Measurements from ENCODE around the gene ELFN1.

Gene ELFN1

GRCh38 chr7:1694611-1695511, 24.8 kb downstream of the ELFN1 start:
- no peak overlapping the region for H3K4me3 ChIP-seq (ENCODE audit: low read depth, low read length)
- DNase-seq (ENCODE audit: low read depth), result no peak
- TF ChIP-seq, protein P1, sequence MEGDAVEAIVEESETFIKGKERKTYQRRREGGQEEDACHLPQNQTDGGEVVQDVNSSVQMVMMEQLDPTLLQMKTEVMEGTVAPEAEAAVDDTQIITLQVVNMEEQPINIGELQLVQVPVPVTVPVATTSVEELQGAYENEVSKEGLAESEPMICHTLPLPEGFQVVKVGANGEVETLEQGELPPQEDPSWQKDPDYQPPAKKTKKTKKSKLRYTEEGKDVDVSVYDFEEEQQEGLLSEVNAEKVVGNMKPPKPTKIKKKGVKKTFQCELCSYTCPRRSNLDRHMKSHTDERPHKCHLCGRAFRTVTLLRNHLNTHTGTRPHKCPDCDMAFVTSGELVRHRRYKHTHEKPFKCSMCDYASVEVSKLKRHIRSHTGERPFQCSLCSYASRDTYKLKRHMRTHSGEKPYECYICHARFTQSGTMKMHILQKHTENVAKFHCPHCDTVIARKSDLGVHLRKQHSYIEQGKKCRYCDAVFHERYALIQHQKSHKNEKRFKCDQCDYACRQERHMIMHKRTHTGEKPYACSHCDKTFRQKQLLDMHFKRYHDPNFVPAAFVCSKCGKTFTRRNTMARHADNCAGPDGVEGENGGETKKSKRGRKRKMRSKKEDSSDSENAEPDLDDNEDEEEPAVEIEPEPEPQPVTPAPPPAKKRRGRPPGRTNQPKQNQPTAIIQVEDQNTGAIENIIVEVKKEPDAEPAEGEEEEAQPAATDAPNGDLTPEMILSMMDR (IDR thresholded peaks at IDR 0.05; ENCODE audit: control insufficient read depth, extremely low read depth, insufficient read depth), result no peak

GRCh38 chr7:1695800-1696454, 25.9 kb downstream of the ELFN1 start:
- no peak overlapping the region for H3K4me3 ChIP-seq (ENCODE audit: low read depth, low read length)
- no peak for DNase-seq (ENCODE audit: low read depth)
- TF ChIP-seq, protein P1 (IDR thresholded peaks at IDR 0.05; ENCODE audit: control insufficient read depth, extremely low read depth, insufficient read depth), result no peak

DNA sequence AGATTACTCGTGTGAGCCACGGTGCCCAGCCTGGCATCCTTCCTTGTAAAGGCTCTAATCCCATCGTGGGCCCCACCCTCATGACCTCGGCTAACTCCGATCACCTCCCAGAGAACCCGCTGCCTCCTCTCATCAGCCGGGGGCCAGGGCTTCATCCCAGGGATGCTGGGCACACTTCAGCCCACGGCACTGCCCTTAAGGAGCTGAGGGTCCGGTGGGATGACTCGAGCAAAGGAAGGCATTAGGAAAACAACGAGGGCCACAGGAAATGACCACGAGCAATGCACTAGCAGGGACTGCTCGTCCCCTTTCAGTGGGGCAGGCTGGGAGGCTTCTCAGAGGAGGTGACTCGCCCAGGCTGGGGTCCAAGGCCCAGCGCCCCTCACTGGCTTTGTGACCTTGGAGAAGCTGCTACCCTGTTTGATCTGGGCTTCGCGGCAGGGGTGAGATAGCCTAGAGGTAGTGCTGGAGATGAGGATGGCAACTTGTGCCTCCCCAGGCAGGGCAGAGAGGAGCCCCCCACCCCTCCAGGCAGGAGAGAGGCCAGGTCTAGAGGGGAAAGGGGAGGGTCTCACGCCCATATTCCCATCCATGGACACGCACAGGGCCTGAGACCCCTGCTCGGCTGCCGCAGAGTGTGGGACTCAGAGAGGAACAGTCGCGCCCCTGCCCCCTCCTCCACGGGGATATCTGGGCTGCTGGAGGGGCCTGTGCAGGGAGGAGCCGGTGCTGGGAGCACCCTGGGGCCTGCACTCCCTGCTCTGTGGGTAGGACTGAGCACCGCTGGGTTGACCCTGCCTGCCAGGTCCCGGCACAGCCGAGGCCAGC, 26.8 kb downstream of the ELFN1 start:
- no peak for DNase-seq (ENCODE audit: low read depth)
- TF ChIP-seq, protein P1 (IDR thresholded peaks at IDR 0.05; ENCODE audit: control insufficient read depth, extremely low read depth, insufficient read depth), result no peak
- no peak overlapping the region for H3K4me3 ChIP-seq (ENCODE audit: low read depth, low read length)

GRCh38 chr7:1697499-1698125, 27.5 kb downstream of the ELFN1 start:
- DNase-seq (ENCODE audit: low read depth), result no peak
- H3K4me3 ChIP-seq (ENCODE audit: low read depth, low read length), result no peak overlapping the region
- TF ChIP-seq, protein P1 (IDR thresholded peaks at IDR 0.05; ENCODE audit: control insufficient read depth, extremely low read depth, insufficient read depth), result no peak

- TF ChIP-seq, protein P1 (IDR thresholded peaks at IDR 0.05; ENCODE audit: control insufficient read depth, extremely low read depth, insufficient read depth), result no peak
- DNase-seq (ENCODE audit: low read depth), result no peak
- no peak overlapping the region for H3K4me3 ChIP-seq (ENCODE audit: low read depth, low read length)
These were observed 28.1 kb downstream of the ELFN1 start for GRCh38 chr7:1698201-1698600.

DNA sequence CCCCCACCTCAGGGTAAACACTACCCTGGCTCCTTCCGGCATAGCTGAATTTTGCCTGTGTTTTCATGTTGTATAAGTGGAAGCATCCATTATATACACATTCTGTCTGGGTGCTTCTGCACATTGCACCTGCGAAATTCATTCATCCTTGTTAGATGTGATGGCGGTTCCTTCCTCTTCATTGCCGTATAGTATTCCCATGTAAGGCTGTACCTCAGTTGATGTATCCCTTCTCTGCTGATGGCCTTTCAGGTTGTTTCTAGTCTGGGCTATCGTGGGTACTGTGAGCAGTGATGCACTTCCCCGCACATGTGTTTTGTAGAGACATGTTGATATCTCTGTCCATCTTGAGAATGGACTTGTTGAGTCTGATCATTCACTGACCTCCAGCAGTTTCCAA, 28.9 kb downstream of the ELFN1 start:
- no peak for DNase-seq (ENCODE audit: low read depth)

More for the DNA sequence above, 28.9 kb downstream of the ELFN1 start:
- TF ChIP-seq, protein P1 (IDR thresholded peaks at IDR 0.05; ENCODE audit: control insufficient read depth, extremely low read depth, insufficient read depth), result no peak
- no peak overlapping the region for H3K4me3 ChIP-seq (ENCODE audit: low read depth, low read length)
